Hematopoietic multipotent progenitor cell (in vitro differentiated cells): ENCODE data around the gene NREP. TPM values are rescaled to one million over a fixed set of nuclear protein-coding genes. Genes with fewer than 3 reads are reported as not detected.

Experiments
- DNase-seq, 3 donors: peaks; one replicate each; pipeline ENCODE4 v3.0.0-alpha.2; 2011 to 2015; ENCODE audit warnings: low read depth in 2 of 3, low spot score in 2 of 3
- small RNA-seq: library from RNA; depleted of rRNA; stranded (forward); fragments of <200 nt; gene quantifications from one replicate; pipeline ENCODE3, GENCODE V24; 2012
- total RNA-seq: library from RNA; depleted of rRNA; stranded (reverse); fragments of >200 nt; gene quantifications from one replicate; pipeline ENCODE4 v1.2.3, GENCODE V29; 2012

Gene NREP
- total RNA-seq, 1 donor = 67.3 TPM

DNA sequence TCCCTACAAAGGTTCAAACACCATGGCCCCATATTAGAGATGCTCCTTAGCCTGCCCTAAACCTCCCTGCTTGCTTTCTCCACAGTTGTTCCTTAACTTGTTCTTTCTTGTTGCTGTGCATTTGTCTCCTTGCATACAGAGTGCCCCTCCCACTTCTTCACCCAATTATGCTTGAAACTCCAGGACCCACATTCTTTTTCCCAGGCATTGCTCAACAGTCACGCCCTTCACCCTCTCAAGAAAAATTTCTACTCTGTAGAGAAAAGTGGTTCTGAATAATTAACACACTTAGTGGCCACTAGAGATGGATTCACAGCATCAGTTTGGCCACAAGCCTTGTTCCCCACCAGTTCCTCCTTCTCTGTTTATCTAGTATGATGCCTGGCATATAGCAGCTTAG, 57.7 kb downstream of the NREP start:
- DNase-seq = no peak

DNA sequence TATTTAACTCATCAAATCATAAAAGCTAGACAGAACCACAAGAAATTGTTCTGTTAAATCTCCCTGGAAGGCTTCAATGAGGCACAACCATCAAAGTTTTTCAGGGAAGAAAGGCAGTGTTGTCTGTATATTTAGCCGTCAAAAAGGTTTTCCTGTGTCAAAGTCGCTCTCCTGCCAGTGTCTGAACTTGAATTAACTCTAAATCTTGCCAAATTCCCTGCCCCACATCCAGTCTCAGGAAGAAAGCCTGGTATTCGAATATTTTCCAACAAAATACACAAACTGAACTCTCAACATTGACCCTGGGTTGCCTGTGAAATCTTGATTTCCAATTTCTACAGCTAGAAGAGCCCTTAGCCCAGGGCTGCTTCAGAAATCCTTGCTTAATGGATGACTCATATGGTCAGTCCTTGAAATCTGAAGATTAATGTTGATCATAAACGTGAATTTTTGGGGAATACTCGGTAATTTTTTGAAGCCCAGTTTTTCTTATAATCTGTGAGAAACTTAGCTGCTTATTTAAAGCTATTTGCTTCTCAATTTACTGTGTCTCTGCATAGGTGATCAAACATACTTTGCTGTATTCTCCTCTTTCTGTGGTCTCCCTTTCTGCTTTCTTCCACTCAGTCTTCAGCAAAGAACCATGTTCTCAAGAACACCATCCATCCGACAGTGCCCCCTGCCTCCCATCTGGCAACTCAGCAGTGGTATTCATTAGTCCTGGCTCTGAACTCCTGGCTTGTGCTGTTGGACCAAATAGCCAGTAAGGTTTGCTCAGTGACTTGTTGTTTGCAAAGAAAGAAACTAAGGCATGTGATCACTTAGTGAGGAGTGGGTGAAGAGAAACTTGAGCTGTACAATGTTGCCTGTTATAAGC, 58.9 kb downstream of the NREP start:
- no peak for DNase-seq

DNA sequence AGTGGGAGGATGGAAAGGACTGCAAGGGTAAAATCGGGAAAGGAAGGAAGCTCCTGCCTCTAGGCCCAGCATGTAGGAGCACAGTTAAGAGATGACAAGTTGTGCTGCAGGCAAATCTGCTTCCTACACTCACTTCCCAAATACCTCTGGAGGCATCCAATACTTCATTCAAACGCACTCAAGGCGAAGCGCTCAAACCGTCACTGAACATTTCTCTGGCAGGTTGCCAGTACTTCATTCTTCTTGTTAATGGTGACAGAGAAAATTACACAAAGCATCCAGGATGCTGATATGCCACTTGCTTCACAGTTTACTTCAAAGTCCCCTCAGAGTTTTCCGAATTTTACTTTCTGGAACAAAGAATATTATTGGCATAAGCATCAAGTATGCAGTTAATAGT, 59.8 kb downstream of the NREP start:
- DNase-seq = peak in 2 of 3 donors; percentile 17 to 63

DNA sequence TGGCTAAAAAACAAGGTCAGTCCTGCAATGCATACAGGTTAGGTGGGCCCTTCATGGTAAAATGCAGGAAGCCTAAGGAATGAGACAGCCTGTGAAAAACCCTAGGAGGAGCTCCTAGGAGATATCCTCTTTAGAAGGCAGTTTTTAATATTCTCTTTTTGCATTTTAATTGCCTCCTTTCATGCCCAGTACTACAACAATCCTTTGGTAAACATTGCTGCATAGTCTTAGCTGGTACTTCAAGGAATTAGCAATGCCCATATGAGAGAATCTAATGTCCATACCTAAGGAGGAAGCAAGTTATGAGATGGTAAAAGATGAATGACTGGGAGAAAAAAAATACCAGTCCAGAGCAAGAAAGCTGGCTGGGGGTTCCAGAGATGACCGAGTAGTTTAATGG, 61.0 kb downstream of the NREP start:
- DNase-seq = no peak

DNA sequence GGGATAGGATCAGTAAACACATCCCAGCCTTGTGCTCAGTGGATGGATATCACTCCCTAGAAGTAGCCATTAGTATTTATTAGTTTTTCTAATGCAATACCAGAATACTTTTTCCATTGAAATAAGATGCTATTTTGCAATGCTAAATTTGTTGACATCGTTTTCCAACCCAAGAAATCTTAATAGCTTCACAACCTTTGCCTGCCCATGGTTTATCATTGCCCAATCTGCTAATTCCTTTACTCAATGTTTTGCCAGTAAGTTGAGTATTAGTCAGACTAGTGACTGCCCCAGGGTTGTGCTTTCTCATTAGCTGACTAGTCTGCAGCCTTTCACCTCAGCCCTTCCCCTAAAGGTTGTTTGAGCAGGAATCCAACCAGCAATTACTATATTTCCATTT, 62.9 kb downstream of the NREP start:
- DNase-seq = no peak

DNA sequence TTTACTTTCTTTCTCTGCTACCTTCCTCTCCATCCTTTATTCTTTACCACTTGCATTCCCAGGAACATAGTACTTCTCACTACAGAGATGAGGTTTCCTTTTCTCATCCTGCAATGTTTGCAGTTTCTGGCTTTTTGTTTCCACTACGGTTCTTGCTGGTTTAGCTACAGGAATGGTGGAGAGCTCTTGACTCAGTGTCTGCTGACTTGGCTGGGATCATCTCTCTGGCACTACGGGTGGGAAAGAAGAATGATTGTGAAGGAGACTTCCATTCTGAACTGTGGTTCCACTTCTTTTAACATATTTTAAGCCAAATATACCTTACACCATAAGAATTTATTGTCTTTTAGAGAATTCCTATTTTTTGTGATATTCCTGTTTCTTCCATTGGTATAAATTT, 65.1 kb downstream of the NREP start:
- no peak for DNase-seq

DNA sequence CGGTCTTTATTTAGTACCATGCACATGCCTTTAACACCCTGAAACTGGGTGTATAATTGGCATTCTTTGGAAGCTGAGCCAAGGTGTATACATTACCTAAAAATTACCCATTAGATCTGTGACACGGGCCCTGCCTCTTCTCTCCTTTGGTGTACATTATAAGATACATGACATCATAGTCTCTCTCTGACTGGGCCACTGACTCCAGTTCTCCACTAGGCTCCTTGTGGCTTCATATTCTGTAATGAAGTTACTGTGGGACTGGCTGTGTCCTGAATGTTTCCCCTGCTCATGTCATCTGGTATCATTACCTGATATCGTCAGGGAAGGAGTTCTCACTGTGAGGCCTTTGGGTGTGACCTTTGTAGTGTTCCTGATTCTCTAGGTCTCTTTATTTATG, 65.5 kb downstream of the NREP start:
- no peak for DNase-seq

DNA sequence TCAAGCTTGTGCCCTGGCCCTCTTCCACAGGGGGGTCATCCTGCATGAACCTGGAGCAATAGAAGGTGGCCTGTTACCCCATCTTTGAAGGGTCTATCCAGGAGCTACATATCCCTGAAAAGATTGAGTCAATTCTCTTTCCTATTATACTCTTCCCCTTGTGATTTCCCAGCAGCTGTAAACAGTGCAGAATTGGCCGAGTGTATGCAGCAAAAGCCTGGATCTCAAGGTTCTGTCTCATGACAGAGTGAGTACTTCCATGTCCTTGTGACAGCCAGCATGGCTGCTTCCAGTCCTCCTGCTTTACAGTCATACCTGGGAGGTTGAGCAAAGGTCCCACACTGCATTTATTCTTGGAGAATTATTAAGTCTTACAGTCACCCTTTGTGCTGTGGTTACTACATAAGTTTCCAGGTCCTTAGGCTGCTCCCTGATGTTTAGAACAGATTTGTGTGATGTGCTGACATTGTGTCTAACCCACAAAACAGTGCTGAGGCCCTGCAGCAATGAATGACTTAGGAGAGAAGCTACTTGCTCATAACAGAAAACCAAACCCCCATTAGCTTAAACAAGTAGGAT, 67.5 kb downstream of the NREP start:
- DNase-seq = no peak

DNA sequence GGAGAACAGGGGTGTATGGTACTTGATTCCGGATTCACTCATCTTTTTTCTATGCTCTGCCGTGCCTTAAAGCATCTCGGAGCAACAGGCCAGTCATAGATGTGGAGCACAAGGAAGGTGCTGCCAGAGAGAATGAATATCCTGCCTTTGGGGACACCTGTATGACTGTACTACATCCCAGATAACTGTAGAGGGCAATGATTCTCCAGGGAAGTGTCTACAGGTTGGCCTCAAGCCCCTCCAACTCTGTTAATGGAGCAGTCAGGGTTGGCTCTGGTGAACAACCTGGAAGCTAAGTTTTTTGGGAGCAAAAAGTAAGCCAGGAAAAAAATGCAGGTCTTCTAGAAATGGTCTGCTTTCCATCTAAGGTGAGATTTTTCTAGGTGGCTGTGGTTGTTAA, 71.0 kb downstream of the NREP start:
- DNase-seq = no peak

DNA sequence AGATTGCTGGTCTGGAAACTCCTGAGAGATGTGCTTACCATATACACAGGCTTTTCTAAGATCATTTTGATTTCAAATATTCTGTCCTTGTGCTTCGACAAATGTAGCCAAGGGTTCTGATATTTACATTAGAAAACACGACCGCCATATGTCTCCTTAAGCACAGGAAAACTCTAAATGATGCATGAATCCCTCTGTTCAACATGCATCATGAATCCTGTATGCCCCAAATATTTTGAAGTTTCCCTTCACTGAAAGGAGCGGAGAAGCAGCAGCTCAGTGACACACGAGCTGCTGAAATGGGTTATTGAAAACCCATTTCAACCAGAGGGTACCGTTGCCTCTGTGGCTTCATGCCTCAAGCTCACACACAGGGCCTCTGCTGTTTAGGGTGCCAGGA, 74.4 kb downstream of the NREP start:
- no peak for DNase-seq

DNA sequence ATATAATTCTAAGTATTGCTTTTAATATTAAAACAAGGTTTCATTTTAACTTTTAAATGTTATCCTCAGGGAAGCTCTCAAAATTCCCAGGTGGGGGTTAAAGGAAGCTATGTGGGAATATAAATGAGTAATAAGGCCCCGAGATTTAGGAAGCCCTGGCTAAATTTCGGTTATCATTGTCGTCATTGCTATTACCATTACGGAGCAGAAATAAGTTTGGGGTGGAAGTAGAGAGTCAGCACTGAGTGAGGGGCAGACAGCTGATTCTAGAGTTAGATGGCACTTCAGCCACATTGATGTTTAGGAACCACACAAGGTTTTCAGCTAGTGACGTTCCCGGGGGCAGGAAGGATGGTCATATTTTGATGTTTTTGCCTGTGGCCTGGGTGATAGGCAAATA, 74.9 kb downstream of the NREP start:
- no peak for DNase-seq

DNA sequence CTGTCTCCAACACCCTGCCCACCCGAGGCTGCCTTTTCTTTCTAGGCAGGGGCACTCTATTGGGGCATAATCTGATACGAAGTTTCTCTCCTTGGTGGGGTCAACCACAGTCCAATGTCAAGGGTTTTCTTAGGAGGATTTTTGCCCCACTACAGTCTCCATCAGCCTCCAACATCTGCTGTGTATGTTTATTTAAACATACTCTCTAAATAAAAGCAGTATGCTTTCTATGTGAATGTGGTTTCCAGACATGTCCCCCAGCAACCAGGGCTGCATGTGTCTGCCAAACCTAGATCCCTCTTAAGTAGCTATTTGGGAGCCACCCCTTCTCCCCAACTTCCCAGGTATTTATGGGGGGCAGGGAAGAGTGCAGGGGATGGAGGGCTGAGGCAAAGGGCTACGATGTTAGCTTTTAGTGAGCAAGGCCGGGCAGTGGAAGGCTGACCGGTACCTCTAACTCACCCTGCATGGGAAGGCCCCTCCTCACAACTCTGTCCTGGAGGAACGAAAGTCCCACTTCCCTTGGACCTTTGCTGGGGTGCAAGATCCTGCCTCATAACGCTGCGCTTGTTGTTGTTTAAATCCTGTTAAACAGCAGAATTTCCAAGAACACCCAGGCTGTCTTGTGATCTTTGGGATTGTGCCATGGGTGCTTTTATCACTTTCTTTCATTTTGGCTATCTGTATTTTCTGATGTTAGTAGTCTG, 75.4 kb downstream of the NREP start:
- DNase-seq = no peak

DNA sequence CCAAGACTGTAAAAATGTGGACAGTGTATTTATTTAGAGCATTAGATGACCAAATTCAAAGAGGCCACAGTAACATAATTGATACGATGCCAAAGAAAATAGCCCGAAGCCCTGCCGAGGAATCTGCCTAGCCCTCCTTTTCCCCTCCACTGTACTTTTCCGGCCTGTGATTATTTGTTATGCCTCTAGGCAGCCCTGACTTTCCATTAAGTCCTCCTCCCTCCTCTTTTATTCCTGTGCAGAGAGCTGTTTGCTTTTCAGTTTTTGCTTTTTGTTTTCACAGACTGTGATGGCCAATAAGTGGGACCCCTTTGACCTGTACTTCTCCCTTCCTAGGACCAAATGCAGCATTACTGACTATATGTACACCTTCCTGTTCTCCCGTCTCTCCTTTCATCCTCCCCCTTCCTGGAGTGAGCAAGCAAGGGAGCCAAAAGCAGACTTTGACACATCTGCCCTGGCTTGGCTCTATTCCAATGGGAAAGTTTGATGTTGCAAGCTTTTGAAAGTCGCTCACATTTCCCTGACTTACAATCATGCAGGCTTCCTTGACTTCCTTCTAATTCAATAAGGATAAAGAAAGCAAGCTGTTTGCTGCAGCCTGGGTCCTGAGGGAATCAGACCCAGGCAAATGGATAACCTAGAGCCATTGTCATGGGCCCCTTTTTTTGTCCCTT, 76.1 kb downstream of the NREP start:
- no peak for DNase-seq

DNA sequence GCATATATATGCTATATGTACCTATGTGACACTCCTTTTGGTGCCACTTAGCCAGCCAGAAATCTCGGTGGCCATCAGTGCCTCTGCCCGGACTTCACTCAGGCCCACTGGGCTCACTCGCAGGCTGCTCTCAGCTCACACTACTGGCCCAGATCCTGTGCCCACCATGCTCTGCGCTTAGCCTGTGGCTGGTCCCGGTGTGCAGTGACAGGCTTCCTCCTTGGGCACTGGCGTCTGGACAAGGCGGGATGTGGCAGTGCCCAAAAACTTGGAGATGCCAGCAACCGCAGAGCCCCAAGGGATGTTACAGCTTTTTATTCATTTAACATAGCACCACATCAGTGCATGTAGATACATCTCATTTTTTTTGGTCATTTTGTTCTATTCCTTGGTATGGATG, 77.4 kb downstream of the NREP start:
- DNase-seq = no peak

Small RNAs within 50 kb of the gene (small RNA-seq; reads per million reads assigned to genes)
- not detected for gene RN7SKP57

Other genes starting within 250 kb of the NREP start
- 14.8 TPM for gene STARD4, start 244.7 kb downstream of the NREP start, total RNA-seq